ENCODE results near the gene MFGE8. TPM values are rescaled to one million over a fixed set of nuclear protein-coding genes. Genes with fewer than 3 reads are reported as not detected.

MFGE8 gene
- total RNA-seq, 1 donor = 14.4 TPM

GRCh38 chr15:88877906-88878305 lies 35.3 kb downstream of the MFGE8 start:
- no peak overlapping the region for H3K4me3 ChIP-seq (ENCODE audit: low read length)
- H3K27me3 ChIP-seq (ENCODE audit: insufficient read depth, low read length) = no peaks in the 10 kb centered on the region
- H3K4me1 ChIP-seq (ENCODE audit: insufficient read depth, low read length) = no peaks in the 10 kb centered on the region
- H3K9me3 ChIP-seq (ENCODE audit: low read depth, low read length) = no peaks in the 10 kb centered on the region

- Histone ChIP-seq H3K4me1 (ENCODE audit: insufficient read depth, low read length) (no peaks in the 10 kb centered on the region), H3K4me3 (ENCODE audit: low read length) (no peak overlapping the region), H3K27me3 (ENCODE audit: insufficient read depth, low read length) (no peaks in the 10 kb centered on the region), H3K9me3 (ENCODE audit: low read depth, low read length) (no peaks in the 10 kb centered on the region)
Measured at GRCh38 chr15:88877415-88877814, 35.8 kb downstream of the MFGE8 start.

- Histone ChIP-seq H3K4me3 (ENCODE audit: low read length) (no peak overlapping the region), H3K27me3 (ENCODE audit: insufficient read depth, low read length) (no peaks in the 10 kb centered on the region), H3K9me3 (ENCODE audit: low read depth, low read length) (no peaks in the 10 kb centered on the region), H3K4me1 (ENCODE audit: insufficient read depth, low read length) (no peaks in the 10 kb centered on the region)
Measured at GRCh38 chr15:88876573-88876972, 36.6 kb downstream of the MFGE8 start.

- no peaks in the 10 kb centered on the region for H3K27me3 ChIP-seq (ENCODE audit: insufficient read depth, low read length)
- no peaks in the 10 kb centered on the region for H3K4me1 ChIP-seq (ENCODE audit: insufficient read depth, low read length)
- no peaks in the 10 kb centered on the region for H3K9me3 ChIP-seq (ENCODE audit: low read depth, low read length)
- H3K4me3 ChIP-seq (ENCODE audit: low read length) = no peak overlapping the region
Measured at GRCh38 chr15:88874684-88875083, 38.5 kb downstream of the MFGE8 start.

- Histone ChIP-seq H3K4me1 (ENCODE audit: insufficient read depth, low read length) (no peaks in the 10 kb centered on the region), H3K9me3 (ENCODE audit: low read depth, low read length) (no peaks in the 10 kb centered on the region), H3K4me3 (ENCODE audit: low read length) (no peak overlapping the region), H3K27me3 (ENCODE audit: insufficient read depth, low read length) (no peaks in the 10 kb centered on the region)
Measured at GRCh38 chr15:88874275-88874674, 38.9 kb downstream of the MFGE8 start.

GRCh38 chr15:88873786-88874185 lies 39.4 kb downstream of the MFGE8 start:
- no peaks in the 10 kb centered on the region for H3K4me1 ChIP-seq (ENCODE audit: insufficient read depth, low read length)
- no peaks in the 10 kb centered on the region for H3K27me3 ChIP-seq (ENCODE audit: insufficient read depth, low read length)
- H3K4me3 ChIP-seq (ENCODE audit: low read length) = no peak overlapping the region
- no peaks in the 10 kb centered on the region for H3K9me3 ChIP-seq (ENCODE audit: low read depth, low read length)

GRCh38 chr15:88872706-88873105 lies 40.5 kb downstream of the MFGE8 start:
- H3K4me1 ChIP-seq (ENCODE audit: insufficient read depth, low read length) = no peaks in the 10 kb centered on the region
- H3K4me3 ChIP-seq (ENCODE audit: low read length) = no peak overlapping the region
- no peaks in the 10 kb centered on the region for H3K27me3 ChIP-seq (ENCODE audit: insufficient read depth, low read length)
- no peaks in the 10 kb centered on the region for H3K9me3 ChIP-seq (ENCODE audit: low read depth, low read length)

GRCh38 chr15:88872106-88872505 lies 41.1 kb downstream of the MFGE8 start:
- Histone ChIP-seq H3K9me3 (ENCODE audit: low read depth, low read length) (no peaks in the 10 kb centered on the region), H3K4me3 (ENCODE audit: low read length) (no peak overlapping the region), H3K4me1 (ENCODE audit: insufficient read depth, low read length) (no peaks in the 10 kb centered on the region), H3K27me3 (ENCODE audit: insufficient read depth, low read length) (no peaks in the 10 kb centered on the region)

GRCh38 chr15:88871313-88871712 lies 41.9 kb downstream of the MFGE8 start:
- Histone ChIP-seq H3K4me1 (ENCODE audit: insufficient read depth, low read length) (no peaks in the 10 kb centered on the region), H3K4me3 (ENCODE audit: low read length) (no peak overlapping the region), H3K9me3 (ENCODE audit: low read depth, low read length) (no peaks in the 10 kb centered on the region), H3K27me3 (ENCODE audit: insufficient read depth, low read length) (no peaks in the 10 kb centered on the region)

- Histone ChIP-seq H3K27me3 (ENCODE audit: insufficient read depth, low read length) (no peaks in the 10 kb centered on the region), H3K4me1 (ENCODE audit: insufficient read depth, low read length) (no peaks in the 10 kb centered on the region), H3K9me3 (ENCODE audit: low read depth, low read length) (no peaks in the 10 kb centered on the region), H3K4me3 (ENCODE audit: low read length) (no peak overlapping the region)
Measured at GRCh38 chr15:88866295-88866881, 46.8 kb downstream of the MFGE8 start.

- H3K4me1 ChIP-seq (ENCODE audit: insufficient read depth, low read length) = no peaks in the 10 kb centered on the region
- H3K27me3 ChIP-seq (ENCODE audit: insufficient read depth, low read length) = no peaks in the 10 kb centered on the region
- H3K9me3 ChIP-seq (ENCODE audit: low read depth, low read length) = no peaks in the 10 kb centered on the region
- no peak overlapping the region for H3K4me3 ChIP-seq (ENCODE audit: low read length)
Measured at GRCh38 chr15:88865498-88866099, 47.6 kb downstream of the MFGE8 start.

GRCh38 chr15:88864861-88865497 lies 48.2 kb downstream of the MFGE8 start:
- Histone ChIP-seq H3K9me3 (ENCODE audit: low read depth, low read length) (no peaks in the 10 kb centered on the region), H3K27me3 (ENCODE audit: insufficient read depth, low read length) (no peaks in the 10 kb centered on the region), H3K4me3 (ENCODE audit: low read length) (no peak overlapping the region), H3K4me1 (ENCODE audit: insufficient read depth, low read length) (no peaks in the 10 kb centered on the region)

GRCh38 chr15:88863412-88863811 lies 49.8 kb downstream of the MFGE8 start:
- H3K4me3 ChIP-seq (ENCODE audit: low read length) = no peak overlapping the region

GRCh38 chr15:88860212-88860611 lies 53.0 kb downstream of the MFGE8 start:
- no peaks in the 10 kb centered on the region for H3K27me3 ChIP-seq (ENCODE audit: insufficient read depth, low read length)
- H3K9me3 ChIP-seq (ENCODE audit: low read depth, low read length) = no peaks in the 10 kb centered on the region
- H3K4me3 ChIP-seq (ENCODE audit: low read length) = no peak overlapping the region
- H3K4me1 ChIP-seq (ENCODE audit: insufficient read depth, low read length) = no peaks in the 10 kb centered on the region

More at GRCh38 chr15:88863412-88863811, 49.8 kb downstream of the MFGE8 start:
- Histone ChIP-seq H3K9me3 (ENCODE audit: low read depth, low read length) (no peaks in the 10 kb centered on the region), H3K4me1 (ENCODE audit: insufficient read depth, low read length) (no peaks in the 10 kb centered on the region), H3K27me3 (ENCODE audit: insufficient read depth, low read length) (no peaks in the 10 kb centered on the region)

GRCh38 chr15:88859550-88859949 lies 53.6 kb downstream of the MFGE8 start:
- Histone ChIP-seq H3K4me1 (ENCODE audit: insufficient read depth, low read length) (no peaks in the 10 kb centered on the region), H3K27me3 (ENCODE audit: insufficient read depth, low read length) (no peaks in the 10 kb centered on the region), H3K4me3 (ENCODE audit: low read length) (no peak overlapping the region), H3K9me3 (ENCODE audit: low read depth, low read length) (no peaks in the 10 kb centered on the region)

- Histone ChIP-seq H3K4me3 (ENCODE audit: low read length) (no peak overlapping the region), H3K4me1 (ENCODE audit: insufficient read depth, low read length) (no peaks in the 10 kb centered on the region), H3K27me3 (ENCODE audit: insufficient read depth, low read length) (no peaks in the 10 kb centered on the region), H3K9me3 (ENCODE audit: low read depth, low read length) (no peaks in the 10 kb centered on the region)
Measured at GRCh38 chr15:88858934-88859333, 54.2 kb downstream of the MFGE8 start.
